ENCODE data around the gene HOXD13.
A peak's percentile ranks its signal among the peaks of the same experiment; 100 is the strongest.

HOXD13 gene

GRCh38 chr2:176081376-176081836 lies 11.1 kb upstream of the HOXD13 start:
- Histone ChIP-seq H3K36me3 (ENCODE audit: control insufficient read depth, insufficient read depth, low read length) (no peaks in the 10 kb centered on the region), H3K4me1 (ENCODE audit: control insufficient read depth, insufficient read depth, low read length) (peaks cover 39% of the 10 kb centered on the region), H3K9ac (ENCODE audit: low read length) (no peak overlapping the region), H3K27ac (ENCODE audit: low read depth, low read length) (no peak overlapping the region), H3K27me3 (ENCODE audit: control insufficient read depth, insufficient read depth, low read length) (peaks cover 96% of the 10 kb centered on the region), H3K4me3 (ENCODE audit: low read depth, low read length) (no peak overlapping the region), H3K9me3 (ENCODE audit: control insufficient read depth, insufficient read depth, low read depth, low read length) (no peaks in the 10 kb centered on the region)

- no peaks in the 10 kb centered on the region for H3K36me3 ChIP-seq (ENCODE audit: control insufficient read depth, insufficient read depth, low read length)
- no peaks in the 10 kb centered on the region for H3K9me3 ChIP-seq (ENCODE audit: control insufficient read depth, insufficient read depth, low read depth, low read length)
- no peak overlapping the region for H3K9ac ChIP-seq (ENCODE audit: low read length)
- H3K4me3 ChIP-seq (ENCODE audit: low read depth, low read length) = peak overlapping the region; percentile 39
- peaks cover 39% of the 10 kb centered on the region for H3K4me1 ChIP-seq (ENCODE audit: control insufficient read depth, insufficient read depth, low read length)
- peaks cover 96% of the 10 kb centered on the region for H3K27me3 ChIP-seq (ENCODE audit: control insufficient read depth, insufficient read depth, low read length)
- H3K27ac ChIP-seq (ENCODE audit: low read depth, low read length) = no peak overlapping the region
These were observed 10.5 kb upstream of the HOXD13 start for GRCh38 chr2:176081837-176082524.

GRCh38 chr2:176082525-176082823 lies 10.0 kb upstream of the HOXD13 start:
- H3K4me1 ChIP-seq (ENCODE audit: control insufficient read depth, insufficient read depth, low read length) = peaks cover 39% of the 10 kb centered on the region
- H3K9me3 ChIP-seq (ENCODE audit: control insufficient read depth, insufficient read depth, low read depth, low read length) = no peaks in the 10 kb centered on the region
- H3K9ac ChIP-seq (ENCODE audit: low read length) = no peak overlapping the region
- H3K27ac ChIP-seq (ENCODE audit: low read depth, low read length) = no peak overlapping the region
- no peaks in the 10 kb centered on the region for H3K36me3 ChIP-seq (ENCODE audit: control insufficient read depth, insufficient read depth, low read length)
- peaks cover 96% of the 10 kb centered on the region for H3K27me3 ChIP-seq (ENCODE audit: control insufficient read depth, insufficient read depth, low read length)
- H3K4me3 ChIP-seq (ENCODE audit: low read depth, low read length) = peak overlapping the region; percentile 39

- Histone ChIP-seq H3K36me3 (ENCODE audit: control insufficient read depth, insufficient read depth, low read length) (no peaks in the 10 kb centered on the region), H3K27me3 (ENCODE audit: control insufficient read depth, insufficient read depth, low read length) (peaks cover 96% of the 10 kb centered on the region), H3K9ac (ENCODE audit: low read length) (no peak overlapping the region)
These were observed 9.4 kb upstream of the HOXD13 start for GRCh38 chr2:176082824-176083751.

GRCh38 chr2:176083796-176084261 lies 8.7 kb upstream of the HOXD13 start, which contains the start of gene EVX2:
Gene EVX2 (minus strand): TSS chr2:176083962. CDS start chr2:176083776, 186 bp downstream.
- no peaks in the 10 kb centered on the region for H3K9me3 ChIP-seq (ENCODE audit: control insufficient read depth, insufficient read depth, low read depth, low read length)
- no peak within 1 kb of the TSS for H3K27ac ChIP-seq (ENCODE audit: low read depth, low read length)
- no peaks in the 10 kb centered on the region for H3K36me3 ChIP-seq (ENCODE audit: control insufficient read depth, insufficient read depth, low read length)
- peaks cover 43% of the 10 kb centered on the region for H3K4me1 ChIP-seq (ENCODE audit: control insufficient read depth, insufficient read depth, low read length)
- H3K9ac ChIP-seq (ENCODE audit: low read length) = no peak within 1 kb of the TSS
- peak within 1 kb of the TSS; percentile 56 for H3K4me3 ChIP-seq (ENCODE audit: low read depth, low read length)
- peaks cover 96% of the 10 kb centered on the region for H3K27me3 ChIP-seq (ENCODE audit: control insufficient read depth, insufficient read depth, low read length)

More at GRCh38 chr2:176082824-176083751, 9.4 kb upstream of the HOXD13 start:
- H3K9me3 ChIP-seq (ENCODE audit: control insufficient read depth, insufficient read depth, low read depth, low read length) = no peaks in the 10 kb centered on the region
- H3K4me1 ChIP-seq (ENCODE audit: control insufficient read depth, insufficient read depth, low read length) = peaks cover 39% of the 10 kb centered on the region
- H3K27ac ChIP-seq (ENCODE audit: low read depth, low read length) = no peak overlapping the region
- H3K4me3 ChIP-seq (ENCODE audit: low read depth, low read length) = peak overlapping the region; percentile 39

GRCh38 chr2:176084611-176085119 lies 7.9 kb upstream of the HOXD13 start:
- H3K4me3 ChIP-seq (ENCODE audit: low read depth, low read length) = peak overlapping the region; percentile 56

GRCh38 chr2:176085120-176085788 lies 7.3 kb upstream of the HOXD13 start:
- Histone ChIP-seq H3K4me3 (ENCODE audit: low read depth, low read length) (peak overlapping the region; percentile 56), H3K36me3 (ENCODE audit: control insufficient read depth, insufficient read depth, low read length) (no peaks in the 10 kb centered on the region), H3K27me3 (ENCODE audit: control insufficient read depth, insufficient read depth, low read length) (peaks cover 100% of the 10 kb centered on the region), H3K9me3 (ENCODE audit: control insufficient read depth, insufficient read depth, low read depth, low read length) (no peaks in the 10 kb centered on the region), H3K9ac (ENCODE audit: low read length) (no peak overlapping the region), H3K4me1 (ENCODE audit: control insufficient read depth, insufficient read depth, low read length) (peaks cover 45% of the 10 kb centered on the region), H3K27ac (ENCODE audit: low read depth, low read length) (no peak overlapping the region)

More at GRCh38 chr2:176084611-176085119, 7.9 kb upstream of the HOXD13 start:
- H3K27me3 ChIP-seq (ENCODE audit: control insufficient read depth, insufficient read depth, low read length) = peaks cover 96% of the 10 kb centered on the region
- no peak overlapping the region for H3K9ac ChIP-seq (ENCODE audit: low read length)
- H3K4me1 ChIP-seq (ENCODE audit: control insufficient read depth, insufficient read depth, low read length) = peaks cover 45% of the 10 kb centered on the region
- H3K27ac ChIP-seq (ENCODE audit: low read depth, low read length) = no peak overlapping the region
- no peaks in the 10 kb centered on the region for H3K36me3 ChIP-seq (ENCODE audit: control insufficient read depth, insufficient read depth, low read length)
- H3K9me3 ChIP-seq (ENCODE audit: control insufficient read depth, insufficient read depth, low read depth, low read length) = no peaks in the 10 kb centered on the region

- no peaks in the 10 kb centered on the region for H3K9me3 ChIP-seq (ENCODE audit: control insufficient read depth, insufficient read depth, low read depth, low read length)
- peaks cover 100% of the 10 kb centered on the region for H3K27me3 ChIP-seq (ENCODE audit: control insufficient read depth, insufficient read depth, low read length)
- peaks cover 38% of the 10 kb centered on the region for H3K4me1 ChIP-seq (ENCODE audit: control insufficient read depth, insufficient read depth, low read length)
- H3K9ac ChIP-seq (ENCODE audit: low read length) = no peak overlapping the region
- no peak overlapping the region for H3K27ac ChIP-seq (ENCODE audit: low read depth, low read length)
- no peaks in the 10 kb centered on the region for H3K36me3 ChIP-seq (ENCODE audit: control insufficient read depth, insufficient read depth, low read length)
- H3K4me3 ChIP-seq (ENCODE audit: low read depth, low read length) = peak overlapping the region; percentile 56
These were observed 6.4 kb upstream of the HOXD13 start for GRCh38 chr2:176085861-176086771.

- Histone ChIP-seq H3K4me1 (ENCODE audit: control insufficient read depth, insufficient read depth, low read length) (peaks cover 41% of the 10 kb centered on the region), H3K4me3 (ENCODE audit: low read depth, low read length) (peak overlapping the region; percentile 54), H3K9me3 (ENCODE audit: control insufficient read depth, insufficient read depth, low read depth, low read length) (no peaks in the 10 kb centered on the region), H3K27ac (ENCODE audit: low read depth, low read length) (no peak overlapping the region), H3K9ac (ENCODE audit: low read length) (no peak overlapping the region), H3K27me3 (ENCODE audit: control insufficient read depth, insufficient read depth, low read length) (peaks cover 100% of the 10 kb centered on the region), H3K36me3 (ENCODE audit: control insufficient read depth, insufficient read depth, low read length) (no peaks in the 10 kb centered on the region)
These were observed 5.0 kb upstream of the HOXD13 start for GRCh38 chr2:176087330-176088047.

Data from HUES6 (cell line).